ENCODE results near the gene GATAD2A.
A peak's percentile ranks its signal among the peaks of the same experiment; 100 is the strongest.
"Not testable (repeated sequence)": the region's sequence is repeated elsewhere in the genome, so short reads cannot be mapped to it uniquely, and the experiment has no call there.

The GATAD2A gene

GRCh38 chr19:19388568-19389555 lies 16.6 kb upstream of the GATAD2A start:
- DNase-seq (ENCODE audit: low read depth in 2 of 2) = no peak
- no peak for TF ChIP-seq CTCF (IDR thresholded peaks at IDR 0.05; ENCODE audit: low read depth, low read length)
- no peak overlapping the region for H3K4me3 ChIP-seq (replicated peaks in 1 of 2; ENCODE audit: low read depth in 2 of 2, low read length in 2 of 2)

DNA sequence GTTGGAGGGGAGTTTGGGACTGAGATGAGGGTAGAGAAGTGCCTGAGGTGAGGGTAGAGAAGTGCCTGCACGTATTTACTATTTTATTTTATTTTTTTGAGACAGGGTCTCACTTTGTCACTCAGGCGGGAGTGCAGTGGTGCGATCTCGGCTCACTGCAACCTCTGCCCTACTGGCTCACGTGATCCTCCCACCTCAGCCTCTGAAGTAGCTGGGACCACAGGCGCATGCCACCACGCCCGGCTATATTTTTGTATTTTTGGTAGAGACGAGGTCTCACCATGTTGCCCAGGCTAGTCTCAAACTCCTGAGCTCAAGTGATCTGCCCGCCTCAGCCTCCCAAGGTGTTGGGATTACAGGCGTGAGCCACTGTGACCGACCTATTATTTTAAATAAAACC lies 15.8 kb upstream of the GATAD2A start:
- not testable (repeated sequence) for H3K4me3 ChIP-seq (replicated peaks in 1 of 2; ENCODE audit: low read depth in 2 of 2, low read length in 2 of 2); DNase-seq (ENCODE audit: low read depth in 2 of 2)

GRCh38 chr19:19394333-19394732 lies 11.1 kb upstream of the GATAD2A start:
- DNase-seq (ENCODE audit: low read depth in 2 of 2); H3K4me3 ChIP-seq (replicated peaks in 1 of 2; ENCODE audit: low read depth in 2 of 2, low read length in 2 of 2): not testable (repeated sequence)

GRCh38 chr19:19399733-19400433 lies 5.6 kb upstream of the GATAD2A start:
- peak; percentile 59 to 69 for DNase-seq (ENCODE audit: low read depth in 2 of 2)
- no peak overlapping the region for H3K4me3 ChIP-seq (replicated peaks in 1 of 2; ENCODE audit: low read depth in 2 of 2, low read length in 2 of 2)
- TF ChIP-seq CTCF (IDR thresholded peaks at IDR 0.05; ENCODE audit: low read depth, low read length) = no peak

- peak; percentile 47 to 52 for DNase-seq (ENCODE audit: low read depth in 2 of 2)
- no peak for TF ChIP-seq CTCF (IDR thresholded peaks at IDR 0.05; ENCODE audit: low read depth, low read length)
- no peak overlapping the region for H3K4me3 ChIP-seq (replicated peaks in 1 of 2; ENCODE audit: low read depth in 2 of 2, low read length in 2 of 2)
Observed at GRCh38 chr19:19402656-19403372, 2.7 kb upstream of the GATAD2A start.

DNA sequence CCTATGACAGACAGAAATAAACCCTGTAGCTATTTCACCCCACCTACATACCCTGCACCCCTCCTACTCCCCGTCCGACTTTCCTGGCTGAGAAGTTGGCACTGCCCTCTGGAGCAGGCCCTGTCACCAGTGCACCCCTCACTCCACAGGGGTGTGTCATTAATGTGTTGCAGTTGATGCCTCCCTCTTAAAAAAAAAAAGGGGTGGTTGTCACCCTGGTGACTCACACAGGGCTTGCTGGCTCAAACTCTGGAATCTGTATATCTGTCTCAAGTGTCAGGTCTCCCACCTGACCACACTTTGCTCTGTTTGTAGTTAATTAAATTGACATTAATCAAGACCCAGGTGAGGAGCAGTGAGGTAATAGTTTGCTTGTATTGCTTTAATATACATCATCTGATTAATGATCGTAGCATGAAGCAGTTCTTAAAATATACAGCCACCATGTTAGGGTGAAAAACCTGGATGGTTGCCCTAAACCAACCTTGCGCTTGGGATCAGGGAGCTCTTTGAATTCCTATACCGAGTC lies 2.0 kb upstream of the GATAD2A start:
- TF ChIP-seq CTCF (IDR thresholded peaks at IDR 0.05; ENCODE audit: low read depth, low read length) = no peak
- no peak overlapping the region for H3K4me3 ChIP-seq (replicated peaks in 1 of 2; ENCODE audit: low read depth in 2 of 2, low read length in 2 of 2)
- DNase-seq (ENCODE audit: low read depth in 2 of 2) = peak in 1 of 2 donors; percentile 65

GRCh38 chr19:19405971-19406877 lies 749 bp downstream of the GATAD2A start:
- peak; percentile 51 to 64 for DNase-seq (ENCODE audit: low read depth in 2 of 2)
- no peak for TF ChIP-seq CTCF (IDR thresholded peaks at IDR 0.05; ENCODE audit: low read depth, low read length)
- H3K4me3 ChIP-seq (replicated peaks in 1 of 2; ENCODE audit: low read depth in 2 of 2, low read length in 2 of 2) = peak overlapping the region; percentile 67 to 77

Measured in cardiac fibroblast (primary cell).